HG02943 (cell line): ENCODE results near the gene NSG1.
"Not testable (repeated sequence)": the region's sequence is repeated elsewhere in the genome, so short reads cannot be mapped to it uniquely, and the experiment has no call there.

Source experiments
- ATAC-seq: cut with Tn5 transposase; IDR thresholded peaks from one replicate; pipeline ENCODE4 v1.9.1; 2021; ENCODE audit warnings: mild to moderate bottlenecking, low read depth, moderate library complexity; ENCODE audit not compliant: unreplicated experiment

Gene NSG1

GRCh38 chr4:4461850-4462249, 74.9 kb downstream of the NSG1 start:
- no peak for ATAC-seq

DNA sequence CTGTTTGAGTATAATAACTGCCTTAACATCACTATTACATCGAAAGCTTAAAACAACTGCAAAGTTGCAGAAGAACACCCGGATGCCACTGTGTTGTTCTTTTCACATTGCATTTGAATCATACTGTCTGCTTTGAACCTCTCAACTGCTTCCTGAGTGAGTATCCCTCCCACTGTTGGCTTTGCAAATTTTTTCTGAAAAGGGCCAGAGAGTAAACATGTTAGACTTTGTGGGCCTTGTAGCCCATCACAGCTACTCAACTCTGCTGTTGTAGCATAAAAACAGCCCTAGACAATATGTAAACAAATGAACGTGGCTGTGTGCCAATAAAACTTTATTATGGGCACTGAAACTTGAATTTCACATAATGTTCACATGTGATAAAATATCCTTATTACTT, 76.1 kb downstream of the NSG1 start:
- ATAC-seq = no peak

GRCh38 chr4:4465238-4465637, 78.3 kb downstream of the NSG1 start:
- ATAC-seq = not testable (repeated sequence)
